ENCODE results near the gene ING2.

DNA sequence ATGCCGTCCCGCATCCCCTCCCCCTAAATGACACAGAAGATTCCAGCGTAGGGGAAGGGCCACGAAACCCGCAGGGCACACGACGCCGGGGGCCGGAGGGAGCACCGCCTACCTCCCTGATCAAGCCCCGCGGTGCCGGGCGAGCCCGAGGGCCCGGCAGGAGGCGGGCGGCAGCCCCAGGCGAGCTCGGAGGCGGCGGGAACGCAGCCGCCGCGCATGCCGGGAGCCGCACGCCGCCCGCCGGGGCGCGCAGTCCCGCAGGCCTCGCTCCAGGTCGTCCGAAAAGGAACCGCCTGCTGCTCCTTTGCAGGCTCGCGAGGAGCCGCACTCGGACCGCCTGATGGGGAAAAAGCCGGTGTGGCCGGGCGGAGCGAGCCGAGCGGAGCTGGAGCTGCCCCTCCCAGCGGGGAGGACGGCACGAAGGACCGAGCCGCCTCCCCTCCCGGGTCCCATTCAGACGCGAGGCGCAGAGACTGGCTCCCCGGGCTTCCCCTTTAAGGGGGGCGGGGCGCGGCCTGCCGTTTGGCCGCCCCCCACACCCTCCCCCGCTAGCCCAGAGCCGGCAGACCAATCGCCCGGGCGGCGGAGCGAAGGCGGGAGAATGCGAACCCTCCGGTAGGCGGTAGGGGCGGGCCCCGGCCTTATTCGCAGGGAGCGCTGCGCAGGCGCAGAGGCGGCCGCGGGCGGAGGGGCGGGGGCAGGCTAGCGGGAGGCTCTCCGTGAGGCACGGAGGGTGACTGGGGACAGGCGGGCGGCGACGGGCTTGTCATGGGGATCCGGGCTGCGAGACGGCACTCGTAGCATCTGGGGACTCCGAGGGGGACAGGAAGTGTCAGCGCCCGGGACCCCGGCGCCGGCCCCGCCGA lies 561 bp upstream of the ING2 start:
- TF ChIP-seq CTCF (IDR thresholded peaks at IDR 0.05; ENCODE audit: low read length) (no peak), EZH2 (optimal IDR thresholded peaks at IDR 0.05; ENCODE audit: low read depth, low read length) (no peak), EZH2phosphoT487 (IDR thresholded peaks at IDR 0.05; ENCODE audit: low read length) (no peak)
